Measurements from ENCODE around the gene BCLAF1.
"Not testable (repeated sequence)": the region's sequence is repeated elsewhere in the genome, so short reads cannot be mapped to it uniquely, and the experiment has no call there.

Gene BCLAF1

GRCh38 chr6:136308469-136308868, 18.8 kb upstream of the BCLAF1 start:
- DNase-seq = not testable (repeated sequence)

- DNase-seq = peak; percentile 76
Observed at GRCh38 chr6:136307351-136307750, 17.7 kb upstream of the BCLAF1 start.

GRCh38 chr6:136306466-136306865, 16.8 kb upstream of the BCLAF1 start:
- no peak for DNase-seq

- no peak for DNase-seq
Observed at GRCh38 chr6:136304410-136304809, 14.8 kb upstream of the BCLAF1 start.

- no peak for DNase-seq
Observed at GRCh38 chr6:136303516-136303915, 13.9 kb upstream of the BCLAF1 start.

GRCh38 chr6:136294621-136295020, 5.0 kb upstream of the BCLAF1 start:
- DNase-seq = no peak

- peak; percentile 92 for DNase-seq
Observed at GRCh38 chr6:136290410-136291010, 864 bp upstream of the BCLAF1 start.

GRCh38 chr6:136289327-136289578, 393 bp downstream of the BCLAF1 start:
- peak; percentile 98 for DNase-seq

- DNase-seq = peak; percentile 84
Observed at GRCh38 chr6:136288566-136289326, 900 bp downstream of the BCLAF1 start.

- no peak for DNase-seq
Observed at GRCh38 chr6:136284909-136285308, 4.7 kb downstream of the BCLAF1 start.

GRCh38 chr6:136282906-136283305, 6.7 kb downstream of the BCLAF1 start:
- no peak for DNase-seq

- DNase-seq = no peak
Observed at GRCh38 chr6:136280032-136280609, 9.5 kb downstream of the BCLAF1 start.

- DNase-seq = no peak
Observed at GRCh38 chr6:136274062-136274461, 15.6 kb downstream of the BCLAF1 start.

GRCh38 chr6:136265101-136265500, 24.5 kb downstream of the BCLAF1 start:
- no peak for DNase-seq

- no peak for DNase-seq
Observed at GRCh38 chr6:136262940-136263339, 26.7 kb downstream of the BCLAF1 start.

- no peak for DNase-seq
Observed at GRCh38 chr6:136254851-136255466, 34.7 kb downstream of the BCLAF1 start.

GRCh38 chr6:136253734-136254133, 35.9 kb downstream of the BCLAF1 start:
- no peak for DNase-seq

- no peak for DNase-seq
Observed at GRCh38 chr6:136252441-136252840, 37.2 kb downstream of the BCLAF1 start.

- peak; percentile 44 for DNase-seq
Observed at GRCh38 chr6:136251394-136251793, 38.3 kb downstream of the BCLAF1 start.

- DNase-seq = no peak
Observed at GRCh38 chr6:136250686-136251008, 39.0 kb downstream of the BCLAF1 start.

- peak; percentile 100 for DNase-seq
Observed at GRCh38 chr6:136249811-136250685, 39.6 kb downstream of the BCLAF1 start, which contains the start of gene MTFR2. MTFR2 (minus strand) TSS chr6:136250311; CDS start chr6:136249099, 1,212 bp downstream.

GRCh38 chr6:136249336-136249735, 40.3 kb downstream of the BCLAF1 start:
- DNase-seq = peak; percentile 23

GRCh38 chr6:136244061-136244616, 45.5 kb downstream of the BCLAF1 start:
- no peak for DNase-seq

All from hematopoietic multipotent progenitor cell treated with erythropoietin and hydrocortisone succinate and interleukin-3 and kit ligand, for 6 days (in vitro differentiated cells).